Kidney (tissue), 14 donors: ENCODE results near the gene ACTRT2. TPM values are rescaled to one million over a fixed set of nuclear protein-coding genes. Genes with fewer than 3 reads are reported as not detected.
A peak's percentile ranks its signal among the peaks of the same experiment; 100 is the strongest.

ENCODE experiments used
- DNase-seq, 5 donors: peaks; one replicate each; pipeline ENCODE4 v3.0.0-alpha.2; 2013 to 2020
- FAIRE-seq: peaks from 2 replicates; lab custom pipeline; 2012; peaks lifted over from hg19 to GRCh38; lab: Jason Lieb, UNC
- H3K27ac ChIP-seq, 2 donors: one replicate each; pipeline ENCODE4 v1.7.0; 2013; ENCODE audit warnings: low read depth in 2 of 2, low read length in 2 of 2, inconsistent platforms in 1 of 2
- H3K27me3 ChIP-seq: one replicate; pipeline ENCODE4 v1.7.1; 2013; ENCODE audit warnings: low read length, inconsistent platforms; ENCODE audit not compliant: control insufficient read depth, insufficient read depth
- H3K36me3 ChIP-seq, 3 donors: one replicate each; pipeline versions ENCODE4 v1.7.0 to v1.7.1; 2013; ENCODE audit warnings: low read length in 3 of 3, control low read depth in 1 of 3, inconsistent platforms in 1 of 3; ENCODE audit not compliant: insufficient read depth in 3 of 3, control insufficient read depth in 2 of 3
- H3K4me1 ChIP-seq, 3 donors: one replicate each; pipeline versions ENCODE4 v1.7.0 to v1.7.1; 2013; ENCODE audit warnings: low read length in 3 of 3, inconsistent platforms in 1 of 3, low read depth in 1 of 3; ENCODE audit not compliant: control insufficient read depth in 2 of 3, insufficient read depth in 2 of 3
- H3K4me3 ChIP-seq, 3 donors: one replicate each; pipeline versions ENCODE4 v1.7.0 to v1.8.1; 2013; ENCODE audit warnings: low read length in 3 of 3, control low read depth in 1 of 3, inconsistent platforms in 1 of 3
- H3K9ac ChIP-seq, 3 donors: one replicate each; pipeline versions ENCODE4 v1.7.0 to v1.7.1; 2013; ENCODE audit warnings: low read length in 3 of 3, control low read depth in 1 of 3, inconsistent platforms in 1 of 3
- H3K9me3 ChIP-seq, 3 donors: one replicate each; pipeline versions ENCODE4 v1.7.0 to v1.7.1; 2013; ENCODE audit warnings: low read length in 3 of 3, control low read depth in 1 of 3, inconsistent platforms in 1 of 3; ENCODE audit not compliant: control insufficient read depth in 2 of 3, insufficient read depth in 1 of 3
- CTCF ChIP-seq: IDR thresholded peaks from 3 replicates; pipeline ENCODE4 v1.5.1; 2012; ENCODE audit warnings: mild to moderate bottlenecking, moderate library complexity, borderline replicate concordance; ENCODE audit not compliant: insufficient read depth; ENCODE audit errors: extremely low read depth
- intact Hi-C: fragments of 100-400 bp; cut with DNase I; formaldehyde crosslinking; loops from one replicate; pipeline ENCODE4 v1.11.1; 2022
- polyA plus RNA-seq: library from polyadenylated mRNA; stranded (reverse); fragments of 350-450 nt; fragmentation: Illumina TruSeq; extraction: RNeasy Lipid Tissue Mini Kit (QIAGEN cat#74804); gene quantifications from one replicate; pipeline ENCODE4 v1.2.3, GENCODE V29; 2014; ENCODE audit warnings: low read depth, low replicate concordance; ENCODE audit not compliant: insufficient read depth
- total RNA-seq: library from RNA; stranded (reverse); fragmentation: NEBNext Ultra II Directional; extraction: Animal tissue kit (Norgen Biotek cat#: 25700); gene quantifications from one replicate; pipeline ENCODE4 v1.2.1, GENCODE V29; 2021
- donor health status: control.
- donor health status: control.
- donor health status: control.
- donor health status: control.
- donor health status: control.
- donor health status: DM: yes; HTN: yes; CAD: no.
- donor health status: Normal renal cell carcinoma (clear cell type).

ACTRT2 gene
- total and polyA plus RNA-seq, 2 donors from 2014 or later = not detected

- no peak for FAIRE-seq
- H3K27ac ChIP-seq = peak overlapping the region; percentile 76 to 83
- H3K4me1 ChIP-seq = peaks cover 0 to 3% (median 0%) of the 10 kb centered on the region in 3 donors
These were observed 45.6 kb downstream of the ACTRT2 start for GRCh38 chr1:3066826-3067225.

GRCh38 chr1:3067301-3067670, 46.0 kb downstream of the ACTRT2 start:
- no peak for FAIRE-seq
- TF ChIP-seq CTCF = no peak
- intact Hi-C loops = no loop called here

More at GRCh38 chr1:3066826-3067225, 45.6 kb downstream of the ACTRT2 start:
- peak in 2 of 5 donors; percentile 53 to 73 for DNase-seq
- intact Hi-C loops = no loop called here
- H3K9me3 ChIP-seq = no peaks in the 10 kb centered on the region
- TF ChIP-seq CTCF = no peak
- H3K27me3 ChIP-seq = peaks cover 26% of the 10 kb centered on the region
- peak overlapping the region in 2 of 3 donors; percentile 56 to 80 for H3K9ac ChIP-seq
- H3K4me3 ChIP-seq = peak overlapping the region in 2 of 3 donors; percentile 31 to 69
- no peaks in the 10 kb centered on the region for H3K36me3 ChIP-seq

DNA sequence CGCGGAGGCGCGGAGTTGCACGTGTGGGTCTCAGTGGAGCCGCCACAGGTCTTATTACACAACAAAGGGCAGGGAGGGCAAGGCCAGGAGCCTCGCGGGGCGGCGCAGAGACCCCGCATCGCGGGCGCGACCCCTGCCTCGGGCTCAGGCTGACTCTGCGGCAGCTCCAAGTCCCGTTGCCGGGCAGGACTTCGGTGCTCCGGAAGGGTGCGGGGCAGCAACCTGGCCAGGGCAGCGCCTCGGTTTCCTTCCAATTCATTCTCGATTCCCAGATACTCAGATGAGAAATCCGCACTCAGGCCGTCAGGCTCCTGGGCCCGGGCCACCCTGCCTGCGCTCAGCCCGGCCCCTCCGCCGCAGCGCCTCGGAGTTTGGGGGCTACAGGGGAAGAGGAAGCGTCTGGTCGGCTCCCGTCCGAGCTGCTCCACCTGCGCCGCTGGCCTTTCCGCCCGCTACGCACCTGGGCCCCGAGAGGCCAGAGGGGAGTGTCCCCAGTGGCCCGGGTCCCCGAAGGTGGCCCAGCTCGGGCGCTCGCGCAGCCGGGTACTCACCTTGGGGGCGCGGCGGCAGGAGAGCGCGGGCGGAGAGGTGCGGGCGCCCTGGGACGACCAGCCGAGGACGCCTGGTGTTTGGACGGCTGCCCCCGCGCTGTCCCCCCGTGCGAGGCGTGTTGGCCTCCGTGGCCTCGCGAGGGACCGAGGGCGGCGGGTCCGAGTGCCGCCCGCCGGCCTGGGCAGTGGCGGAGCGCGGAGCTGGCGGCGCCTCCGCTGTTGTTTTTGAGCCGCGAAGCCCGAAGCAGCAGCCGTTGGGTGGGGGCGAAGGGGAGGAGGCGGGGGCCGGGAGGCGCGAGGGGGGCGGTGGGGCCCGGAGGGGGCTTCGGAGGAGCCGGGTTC, 46.6 kb downstream of the ACTRT2 start:
- FAIRE-seq (no peak), DNase-seq (peak in 2 of 5 donors; percentile 58 to 76)
- peak overlapping the region in 2 of 3 donors; percentile 45 to 69 for H3K4me3 ChIP-seq
- no peaks in the 10 kb centered on the region for H3K9me3 ChIP-seq
- H3K27ac ChIP-seq = peak overlapping the region; percentile 76 to 83
- H3K36me3 ChIP-seq = no peaks in the 10 kb centered on the region
- TF ChIP-seq CTCF = no peak
- H3K4me1 ChIP-seq = peaks cover 0 to 3% (median 0%) of the 10 kb centered on the region in 3 donors
- H3K9ac ChIP-seq = peak overlapping the region in 1 of 3 donors; percentile 80
- peaks cover 25% of the 10 kb centered on the region for H3K27me3 ChIP-seq
- intact Hi-C loops = no loop called here

More at GRCh38 chr1:3067301-3067670, 46.0 kb downstream of the ACTRT2 start:
- H3K36me3 ChIP-seq = no peaks in the 10 kb centered on the region
- peaks cover 27% of the 10 kb centered on the region for H3K27me3 ChIP-seq
- peak overlapping the region; percentile 76 to 83 for H3K27ac ChIP-seq
- H3K4me1 ChIP-seq = peaks cover 0 to 3% (median 0%) of the 10 kb centered on the region in 3 donors
- no peak for DNase-seq
- H3K4me3 ChIP-seq = peak overlapping the region; percentile 6 to 69 (median 45)
- peak overlapping the region in 2 of 3 donors; percentile 56 to 80 for H3K9ac ChIP-seq
- H3K9me3 ChIP-seq = no peaks in the 10 kb centered on the region
